HepG2 (cell line): ENCODE measurements around the gene GNA12. TPM values are rescaled to one million over a fixed set of nuclear protein-coding genes. Genes with fewer than 3 reads are reported as not detected.

Experiments
- BRD4 ChIP-seq: sonication (generic); formaldehyde crosslinking; IDR thresholded peaks from 2 replicates; pipeline ENCODE4 v1.4.0; 2020; ENCODE audit warnings: missing genetic modification reagents
- CBX2 ChIP-seq, 2 experiments: fragments of 200-600 bp in 1 of 2; sonication (generic); formaldehyde crosslinking in 1 of 2; IDR thresholded peaks; 2 replicates each; pipeline versions ENCODE4 v1.7.0 to v1.8.1; 2018 to 2022; ENCODE audit warnings: low read depth in 2 of 2, low read length in 1 of 2, mild to moderate bottlenecking in 1 of 2, missing genetic modification reagents in 1 of 2
- E2F5 ChIP-seq: sonication (generic); formaldehyde crosslinking; conservative IDR thresholded peaks from 2 replicates; pipeline ENCODE4 v1.4.0; 2020; ENCODE audit warnings: missing genetic modification reagents
- EED ChIP-seq: sonication (generic); formaldehyde crosslinking; IDR thresholded peaks from 2 replicates; pipeline ENCODE4 v1.5.0; 2020; ENCODE audit warnings: mild to moderate bottlenecking, missing genetic modification reagents
- ERF ChIP-seq: IDR thresholded peaks from 2 replicates; pipeline ENCODE4 v1.6.1; 2018; ENCODE audit warnings: missing biosample characterization, missing genetic modification reagents
- GPBP1L1 ChIP-seq: sonication (generic); formaldehyde crosslinking; IDR thresholded peaks from 2 replicates; pipeline ENCODE4 v1.5.0; 2020; ENCODE audit warnings: mild to moderate bottlenecking, missing genetic modification reagents
- HCFC1 ChIP-seq: fragments of 150-350 bp; IDR thresholded peaks from 2 replicates; pipeline ENCODE4 v1.6.1; 2014; ENCODE audit warnings: low read depth, low read length
- HIVEP1 ChIP-seq: sonication (generic); formaldehyde crosslinking; IDR thresholded peaks from 2 replicates; pipeline ENCODE4 v1.4.0; 2020; ENCODE audit warnings: mild to moderate bottlenecking, missing genetic modification reagents
- KDM1A ChIP-seq: IDR thresholded peaks from 2 replicates; pipeline ENCODE4 v1.6.1; 2016; ENCODE audit warnings: missing compliant biosample characterization
- MZF1 ChIP-seq: sonication (generic); formaldehyde crosslinking; IDR thresholded peaks from 2 replicates; pipeline ENCODE4 v1.8.1; 2023; ENCODE audit warnings: mild to moderate bottlenecking, missing genetic modification reagents, borderline replicate concordance
- NBN ChIP-seq: fragments of 450-650 bp; conservative IDR thresholded peaks from 2 replicates; pipeline ENCODE4 v1.6.1; 2017
- POLR2A ChIP-seq, 2 experiments: IDR thresholded peaks; 2 replicates each; pipeline ENCODE4 v1.6.1; 2011; ENCODE audit warnings: low read depth in 2 of 2, low read length in 2 of 2, mild to moderate bottlenecking in 1 of 2, moderate library complexity in 1 of 2; ENCODE audit not compliant: insufficient read depth in 1 of 2
- RARA ChIP-seq: IDR thresholded peaks from 2 replicates; pipeline ENCODE4 v1.6.1; 2016; ENCODE audit warnings: missing genetic modification reagents, missing compliant biosample characterization
- SRY ChIP-seq: sonication (generic); formaldehyde crosslinking; IDR thresholded peaks from 2 replicates; pipeline ENCODE4 v1.8.0; 2022; ENCODE audit warnings: mild to moderate bottlenecking, missing genetic modification reagents
- ZKSCAN5 ChIP-seq: sonication (generic); formaldehyde crosslinking; IDR thresholded peaks from 2 replicates; pipeline ENCODE4 v1.5.1; 2020; ENCODE audit warnings: mild to moderate bottlenecking, missing genetic modification reagents
- ZNF232 ChIP-seq: sonication (generic); formaldehyde crosslinking; IDR thresholded peaks from 2 replicates; pipeline ENCODE4 v1.4.0; 2020; ENCODE audit warnings: missing genetic modification reagents, borderline replicate concordance
- ZNF446 ChIP-seq: sonication (generic); formaldehyde crosslinking; IDR thresholded peaks from 2 replicates; pipeline ENCODE4 v1.5.0; 2020; ENCODE audit warnings: mild to moderate bottlenecking, missing genetic modification reagents
- ZNF510 ChIP-seq: sonication (generic); formaldehyde crosslinking; IDR thresholded peaks from 2 replicates; pipeline ENCODE4 v1.4.0; 2020; ENCODE audit warnings: low read depth, mild to moderate bottlenecking, missing genetic modification reagents
- ZNF530 ChIP-seq: sonication (generic); formaldehyde crosslinking; IDR thresholded peaks from 2 replicates; pipeline ENCODE4 v1.5.0; 2020; ENCODE audit warnings: low read depth, mild to moderate bottlenecking, missing genetic modification reagents
- ZNF572 ChIP-seq: sonication (generic); formaldehyde crosslinking; IDR thresholded peaks from 2 replicates; pipeline ENCODE4 v1.5.1; 2020; ENCODE audit warnings: mild to moderate bottlenecking, missing genetic modification reagents
- ZSCAN30 ChIP-seq: sonication (generic); formaldehyde crosslinking; IDR thresholded peaks from 2 replicates; pipeline ENCODE4 v1.5.0; 2020; ENCODE audit warnings: mild to moderate bottlenecking, missing genetic modification reagents
- ZSCAN31 ChIP-seq: sonication (generic); formaldehyde crosslinking; IDR thresholded peaks from 2 replicates; pipeline ENCODE4 v1.5.0; 2020; ENCODE audit warnings: low read depth, mild to moderate bottlenecking, missing genetic modification reagents
- ZSCAN9 ChIP-seq: IDR thresholded peaks from 2 replicates; pipeline ENCODE4 v1.6.1; 2016; ENCODE audit warnings: borderline replicate concordance
- polyA plus RNA-seq, 8 experiments: library from polyadenylated mRNA; depleted of rRNA in 3 of 8; stranded (reverse) in 7 of 8; unstranded in 1 of 8; fragments of >200 nt; fragmentation: Illumina TruSeq in 4 of 8; extraction: Trizol in 4 of 8; gene quantifications; 2 replicates each; pipeline versions ENCODE4 v1.2.1 to v1.2.3, GENCODE V29; 2011 to 2016; ENCODE audit warnings: low read depth in 4 of 8, missing spikeins in 1 of 8, mixed read lengths in 1 of 8; ENCODE audit not compliant: insufficient read depth in 1 of 8
- total RNA-seq, 5 experiments: library from RNA; depleted of rRNA; stranded (reverse); fragments of >200 nt; fragmentation: Illumina TruSeq; extraction: Trizol; gene quantifications; 2 replicates each; pipeline ENCODE4 v1.2.3, GENCODE V29; 2016; ENCODE audit warnings: low read depth in 1 of 5
- TF ChIP-seq, protein P1 (sequence below): sonication (generic); formaldehyde crosslinking; IDR thresholded peaks from 2 replicates; pipeline ENCODE4 v1.4.0; 2020; ENCODE audit warnings: missing genetic modification reagents, borderline replicate concordance
- TF ChIP-seq, protein P2 (sequence below): sonication (generic); formaldehyde crosslinking; IDR thresholded peaks from 2 replicates; pipeline ENCODE4 v1.8.0; 2023; ENCODE audit warnings: mild to moderate bottlenecking, missing genetic modification reagents

The GNA12 gene
- total and polyA plus RNA-seq, 2 of the 13 experiments (the other 11 are each of a cell fraction or from before 2014, with no cell fraction given) = 16.2 to 50.9 TPM

DNA sequence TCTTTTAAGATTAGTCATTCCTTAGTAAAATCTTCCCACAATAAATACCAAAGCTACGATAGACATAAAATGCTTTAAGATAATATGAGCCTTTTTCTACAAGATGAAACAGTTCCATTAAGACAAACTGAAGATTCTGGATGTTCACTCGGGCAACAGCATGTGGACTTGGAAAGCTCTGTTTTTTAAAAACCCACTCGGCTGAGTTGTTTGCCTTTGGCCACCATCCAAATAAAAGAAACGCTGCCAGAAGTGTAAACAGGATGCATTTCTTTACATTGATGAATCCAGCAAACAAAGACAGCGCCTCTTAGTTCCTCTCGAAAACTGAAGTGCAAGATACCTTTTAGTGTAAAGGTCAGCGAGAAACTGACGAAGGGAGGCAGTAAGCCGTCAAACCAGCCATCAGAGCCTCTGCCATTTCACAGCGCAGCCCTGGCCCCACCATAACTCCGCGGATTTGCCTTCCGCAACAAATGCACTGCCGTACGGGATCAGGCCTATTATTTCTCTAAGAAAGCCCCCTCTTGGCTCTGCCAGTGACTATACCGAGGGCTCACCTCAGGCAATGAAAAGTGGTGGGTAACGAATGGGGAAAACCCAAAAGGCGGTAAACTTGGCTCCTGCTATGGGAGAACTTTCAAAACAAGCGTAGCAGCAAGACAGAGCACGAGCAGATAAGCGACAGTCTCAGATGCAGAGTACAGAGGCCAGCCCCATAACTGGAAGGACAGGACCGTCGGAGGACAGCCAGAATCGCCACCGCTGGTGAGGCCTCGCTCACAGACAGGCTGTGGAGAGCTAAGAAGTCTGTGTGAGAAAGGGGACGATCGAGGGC lies 41.4 kb downstream of the GNA12 start (continued):
- TF ChIP-seq ERF (CRISPR knock-in tag) = peak; percentile 85
- no peak for TF ChIP-seq GPBP1L1 (CRISPR knock-in tag)
- no peak for TF ChIP-seq EED (CRISPR knock-in tag)
- TF ChIP-seq KDM1A (CRISPR knock-in tag) = no peak
- TF ChIP-seq ZNF232 (CRISPR knock-in tag) = no peak
- no peak for TF ChIP-seq HCFC1
- TF ChIP-seq, protein P1, sequence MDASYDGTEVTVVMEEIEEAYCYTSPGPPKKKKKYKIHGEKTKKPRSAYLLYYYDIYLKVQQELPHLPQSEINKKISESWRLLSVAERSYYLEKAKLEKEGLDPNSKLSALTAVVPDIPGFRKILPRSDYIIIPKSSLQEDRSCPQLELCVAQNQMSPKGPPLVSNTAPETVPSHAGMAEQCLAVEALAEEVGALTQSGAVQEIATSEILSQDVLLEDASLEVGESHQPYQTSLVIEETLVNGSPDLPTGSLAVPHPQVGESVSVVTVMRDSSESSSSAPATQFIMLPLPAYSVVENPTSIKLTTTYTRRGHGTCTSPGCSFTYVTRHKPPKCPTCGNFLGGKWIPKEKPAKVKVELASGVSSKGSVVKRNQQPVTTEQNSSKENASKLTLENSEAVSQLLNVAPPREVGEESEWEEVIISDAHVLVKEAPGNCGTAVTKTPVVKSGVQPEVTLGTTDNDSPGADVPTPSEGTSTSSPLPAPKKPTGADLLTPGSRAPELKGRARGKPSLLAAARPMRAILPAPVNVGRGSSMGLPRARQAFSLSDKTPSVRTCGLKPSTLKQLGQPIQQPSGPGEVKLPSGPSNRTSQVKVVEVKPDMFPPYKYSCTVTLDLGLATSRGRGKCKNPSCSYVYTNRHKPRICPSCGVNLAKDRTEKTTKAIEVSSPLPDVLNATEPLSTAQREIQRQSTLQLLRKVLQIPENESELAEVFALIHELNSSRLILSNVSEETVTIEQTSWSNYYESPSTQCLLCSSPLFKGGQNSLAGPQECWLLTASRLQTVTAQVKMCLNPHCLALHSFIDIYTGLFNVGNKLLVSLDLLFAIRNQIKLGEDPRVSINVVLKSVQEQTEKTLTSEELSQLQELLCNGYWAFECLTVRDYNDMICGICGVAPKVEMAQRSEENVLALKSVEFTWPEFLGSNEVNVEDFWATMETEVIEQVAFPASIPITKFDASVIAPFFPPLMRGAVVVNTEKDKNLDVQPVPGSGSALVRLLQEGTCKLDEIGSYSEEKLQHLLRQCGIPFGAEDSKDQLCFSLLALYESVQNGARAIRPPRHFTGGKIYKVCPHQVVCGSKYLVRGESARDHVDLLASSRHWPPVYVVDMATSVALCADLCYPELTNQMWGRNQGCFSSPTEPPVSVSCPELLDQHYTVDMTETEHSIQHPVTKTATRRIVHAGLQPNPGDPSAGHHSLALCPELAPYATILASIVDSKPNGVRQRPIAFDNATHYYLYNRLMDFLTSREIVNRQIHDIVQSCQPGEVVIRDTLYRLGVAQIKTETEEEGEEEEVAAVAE (CRISPR knock-in tag) = no peak
- TF ChIP-seq CBX2 (IDR thresholded peaks at IDR 0.05; ENCODE audit: low read depth, low read length) = no peak
- TF ChIP-seq CBX2 (CRISPR knock-in tag; IDR thresholded peaks at IDR 0.05; ENCODE audit: low read depth) = no peak
- TF ChIP-seq POLR2A (IDR thresholded peaks at IDR 0.05; ENCODE audit: insufficient read depth in 1 of 2, low read depth in 2 of 2, low read length in 2 of 2) = peak; percentile 26 to 68; a peak in 2 of 4 replicates
- TF ChIP-seq ZNF530 (CRISPR knock-in tag) = no peak
- TF ChIP-seq ZSCAN31 (CRISPR knock-in tag) = no peak
- TF ChIP-seq RARA (CRISPR knock-in tag) = peak; percentile 72
- TF ChIP-seq ZNF510 (CRISPR knock-in tag) = no peak
- no peak for TF ChIP-seq SRY (CRISPR knock-in tag)
- TF ChIP-seq HIVEP1 (CRISPR knock-in tag) = peak; percentile 40; the same call in 1 of the 2 replicates
- TF ChIP-seq ZNF572 (CRISPR knock-in tag) = 0 out of 2 replicates have a peak, but pooled peaks have one; percentile 46
- TF ChIP-seq ZSCAN30 = no peak
- TF ChIP-seq MZF1 (CRISPR knock-in tag) = no peak
- TF ChIP-seq E2F5 (CRISPR knock-in tag) = no peak
- no peak for TF ChIP-seq ZSCAN9
- no peak for TF ChIP-seq NBN
- no peak for TF ChIP-seq ZNF446
- TF ChIP-seq, protein P2, sequence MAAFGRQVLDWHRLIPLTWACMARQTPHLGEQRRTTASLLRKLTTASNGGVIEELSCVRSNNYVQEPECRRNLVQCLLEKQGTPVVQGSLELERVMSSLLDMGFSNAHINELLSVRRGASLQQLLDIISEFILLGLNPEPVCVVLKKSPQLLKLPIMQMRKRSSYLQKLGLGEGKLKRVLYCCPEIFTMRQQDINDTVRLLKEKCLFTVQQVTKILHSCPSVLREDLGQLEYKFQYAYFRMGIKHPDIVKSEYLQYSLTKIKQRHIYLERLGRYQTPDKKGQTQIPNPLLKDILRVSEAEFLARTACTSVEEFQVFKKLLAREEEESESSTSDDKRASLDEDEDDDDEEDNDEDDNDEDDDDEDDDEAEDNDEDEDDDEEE (CRISPR knock-in tag) = no peak
- no peak for TF ChIP-seq BRD4 (CRISPR knock-in tag)
- TF ChIP-seq ZKSCAN5 = no peak
